Activated CD8-positive, alpha-beta memory T cell treated with anti-CD3 and anti-CD28 coated beads for 36 hours (primary cell): ENCODE measurements around the gene CCDC63. TPM values are rescaled to one million over a fixed set of nuclear protein-coding genes. Genes with fewer than 3 reads are reported as not detected.
"Not testable (repeated sequence)": the region's sequence is repeated elsewhere in the genome, so short reads cannot be mapped to it uniquely, and the experiment has no call there.

Source experiments
- CTCF ChIA-PET: fragments of 350-600 bp; sonication (Branson Sonifier 250); formaldehyde crosslinking; loops from one replicate; lab custom pipeline; 2021; ENCODE audit warnings: antibody characterized with exemption; lab: Charles Lee
- POLR2A ChIA-PET: fragments of 350-600 bp; sonication (Branson Sonifier 250); formaldehyde crosslinking; loops from one replicate; lab custom pipeline; 2021; ENCODE audit warnings: antibody characterized with exemption; lab: Charles Lee
- total RNA-seq, 2 experiments: library from RNA; stranded (reverse); gene quantifications; one replicate each; pipeline ENCODE4 v1.2.3, GENCODE V29; 2021

The CCDC63 gene
- total RNA-seq, 2 experiments from 2014 or later: not detected

DNA sequence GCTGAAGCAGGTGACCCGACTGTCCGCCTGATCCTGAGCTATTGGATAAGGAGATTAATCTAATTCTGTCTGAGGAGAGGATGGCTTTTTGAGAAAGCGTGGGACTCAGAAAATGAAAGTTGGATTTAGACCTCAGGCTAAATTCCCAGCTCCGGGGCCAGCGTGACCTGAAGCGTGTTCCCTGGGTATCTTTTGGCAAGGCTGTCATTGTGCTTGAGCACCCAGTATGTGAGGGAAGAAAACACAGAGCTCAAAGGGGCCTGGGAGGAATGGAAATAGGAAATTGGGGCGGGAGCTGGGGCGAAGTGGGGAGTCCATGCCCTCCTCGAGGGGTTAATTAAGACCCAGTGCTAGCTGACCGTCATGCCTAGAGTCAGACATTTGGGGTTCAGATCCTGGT lies 17.5 kb upstream of the CCDC63 start:
- CTCF ChIA-PET: interaction anchor here (0.5 to 1.2 kb wide), 3 partner anchors 196 to 1190 kb away, joined by 3 read pairs; no protein-coding TSS in a partner anchor
- POLR2A ChIA-PET: interaction anchor here (0.9 kb wide), 1 partner anchor 77 kb away, joined by 7 read pairs; no protein-coding TSS in a partner anchor

DNA sequence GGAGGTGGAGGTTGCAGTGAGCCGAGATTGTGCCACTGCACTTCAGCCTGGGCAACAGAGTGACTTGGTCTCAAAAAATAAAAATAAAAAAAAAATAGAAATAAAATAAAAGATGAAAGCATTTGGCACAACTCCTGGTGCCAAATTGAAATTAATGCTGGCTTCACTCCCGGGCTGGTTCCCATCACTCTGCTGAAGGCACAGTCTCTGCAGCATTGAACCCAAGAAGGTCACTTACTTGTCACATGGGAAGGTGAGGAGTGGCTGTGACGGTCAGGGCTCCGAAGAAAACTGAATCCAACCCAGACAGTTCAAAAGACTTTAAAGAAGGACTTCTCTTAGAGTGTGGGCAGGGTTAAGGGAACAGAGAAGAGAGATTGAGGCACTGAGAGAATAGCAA lies 10.5 kb upstream of the CCDC63 start:
- POLR2A ChIA-PET: no interaction called here
- CTCF ChIA-PET: no interaction called here

DNA sequence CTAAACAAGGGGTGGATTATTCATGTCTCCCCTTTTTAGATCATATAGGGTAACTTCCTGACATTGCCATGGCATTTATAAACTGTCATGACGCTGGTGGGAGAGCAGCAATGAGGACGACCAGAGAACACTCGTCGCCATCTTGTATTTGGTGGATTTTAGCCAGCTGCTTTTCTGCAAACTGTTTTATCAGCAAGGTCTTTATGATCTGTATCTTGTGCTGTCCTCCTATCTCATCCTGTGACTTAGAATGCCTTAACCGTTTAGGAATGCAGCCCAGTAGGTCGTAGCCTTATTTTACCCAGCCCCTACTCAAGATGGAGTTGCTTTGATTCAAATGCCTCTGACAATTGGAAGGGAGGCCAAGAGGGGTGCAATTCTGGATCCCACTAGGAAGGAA lies 5.8 kb upstream of the CCDC63 start:
- CTCF ChIA-PET: no interaction called here
- POLR2A ChIA-PET: no interaction called here

- ChIA-PET CTCF (interaction anchor here (0.6 kb wide), 1 partner anchor 130 kb away, joined by 6 read pairs; no protein-coding TSS in a partner anchor), POLR2A (no interaction called here)
Observed at GRCh38 chr12:110844131-110844530, 2.7 kb upstream of the CCDC63 start.

DNA sequence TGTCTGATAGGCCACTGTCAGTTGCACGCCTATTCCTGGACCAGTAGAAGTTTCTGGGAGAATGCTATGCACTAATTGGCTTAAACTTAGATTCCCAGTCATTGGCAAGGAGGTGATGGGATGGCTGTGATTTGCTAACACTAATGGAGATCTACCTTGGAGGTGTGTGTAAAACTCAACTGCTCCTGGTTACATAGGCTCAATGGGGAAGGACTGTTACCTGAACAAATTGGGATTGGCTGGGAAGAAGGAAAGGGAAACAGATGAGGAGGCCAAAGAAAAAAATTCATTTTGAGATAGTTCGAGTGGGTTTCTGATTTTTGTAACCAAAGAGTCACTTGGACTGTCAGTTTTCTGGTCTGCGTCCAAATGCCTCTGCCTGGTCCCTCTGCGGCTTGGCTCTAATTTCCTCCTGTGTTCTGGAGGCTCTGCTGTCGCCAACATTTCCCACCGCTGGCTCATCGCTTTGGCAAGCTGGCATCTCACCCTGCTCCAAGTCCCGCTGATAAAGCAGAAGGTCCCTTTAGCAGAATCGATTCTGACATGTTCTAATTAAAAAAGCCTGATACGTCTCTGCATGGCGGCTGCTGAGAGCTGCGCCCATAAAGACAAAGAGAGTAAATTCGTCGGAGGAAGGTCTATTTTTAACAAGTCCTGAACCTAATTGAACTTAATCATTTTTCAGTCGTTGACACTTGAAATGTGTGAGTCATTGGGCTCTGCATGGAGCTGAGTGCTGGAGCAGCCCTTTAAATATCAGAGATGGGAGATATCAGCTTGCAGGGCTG lies 2.0 kb upstream of the CCDC63 start:
- POLR2A ChIA-PET: no interaction called here
- CTCF ChIA-PET: interaction anchor here (0.6 kb wide), 1 partner anchor 130 kb away, joined by 6 read pairs; no protein-coding TSS in a partner anchor

DNA sequence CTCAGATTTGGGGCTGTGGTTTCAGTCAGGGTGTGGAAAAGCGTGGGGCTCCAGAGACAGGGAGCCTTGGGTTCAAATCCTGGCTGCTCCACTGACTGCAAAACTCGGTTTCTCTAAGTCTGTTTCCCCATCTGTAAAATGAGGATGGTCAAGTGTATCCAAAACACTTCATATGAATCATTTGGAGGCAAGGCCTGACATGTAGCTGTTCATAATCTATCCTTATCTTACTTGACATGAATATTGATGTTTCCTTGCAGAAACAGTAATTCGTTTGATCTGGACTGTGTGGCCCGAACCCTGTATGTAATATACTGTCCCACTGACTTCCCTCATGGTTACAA lies 1.5 kb upstream of the CCDC63 start:
- POLR2A ChIA-PET: no interaction called here
- CTCF ChIA-PET: no interaction called here

GRCh38 chr12:110848314-110848923 lies 1.6 kb downstream of the CCDC63 start:
- POLR2A ChIA-PET: no interaction called here
- CTCF ChIA-PET: no interaction called here

- ChIA-PET POLR2A (no interaction called here), CTCF (no interaction called here)
Observed at GRCh38 chr12:110849221-110849620, 2.4 kb downstream of the CCDC63 start.

GRCh38 chr12:110849748-110850403 lies 3.1 kb downstream of the CCDC63 start:
- ChIA-PET CTCF (no interaction called here), POLR2A (no interaction called here)

GRCh38 chr12:110850762-110851161 lies 4.0 kb downstream of the CCDC63 start:
- ChIA-PET CTCF (no interaction called here), POLR2A (no interaction called here)

GRCh38 chr12:110853836-110854235 lies 7.0 kb downstream of the CCDC63 start:
- POLR2A ChIA-PET: no interaction called here
- CTCF ChIA-PET: no interaction called here

DNA sequence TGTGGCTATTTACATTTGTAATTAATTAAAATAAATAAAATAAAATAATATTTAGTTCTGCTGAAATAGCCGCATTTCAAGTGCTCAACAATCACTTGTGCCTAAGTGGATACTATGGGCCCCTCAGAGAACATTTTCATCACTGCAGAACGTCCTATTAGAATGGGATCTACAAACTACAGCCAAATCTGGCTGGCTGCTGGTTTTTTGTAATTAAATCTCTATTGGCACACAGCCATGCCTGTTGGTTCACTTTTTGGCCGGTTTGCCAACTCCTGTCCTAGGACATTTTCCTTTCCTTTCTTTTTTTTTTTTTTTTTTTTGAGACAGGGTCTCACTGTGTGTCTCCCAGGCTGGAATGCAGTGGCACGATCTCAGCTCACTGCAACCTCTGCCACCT lies 9.8 kb downstream of the CCDC63 start:
- CTCF ChIA-PET: no interaction called here
- POLR2A ChIA-PET: no interaction called here

GRCh38 chr12:110857528-110857927 lies 10.7 kb downstream of the CCDC63 start:
- ChIA-PET POLR2A (no interaction called here), CTCF (interaction anchor here (0.6 kb wide), 1 partner anchor 1175 kb away, joined by 4 read pairs; no protein-coding TSS in a partner anchor)

DNA sequence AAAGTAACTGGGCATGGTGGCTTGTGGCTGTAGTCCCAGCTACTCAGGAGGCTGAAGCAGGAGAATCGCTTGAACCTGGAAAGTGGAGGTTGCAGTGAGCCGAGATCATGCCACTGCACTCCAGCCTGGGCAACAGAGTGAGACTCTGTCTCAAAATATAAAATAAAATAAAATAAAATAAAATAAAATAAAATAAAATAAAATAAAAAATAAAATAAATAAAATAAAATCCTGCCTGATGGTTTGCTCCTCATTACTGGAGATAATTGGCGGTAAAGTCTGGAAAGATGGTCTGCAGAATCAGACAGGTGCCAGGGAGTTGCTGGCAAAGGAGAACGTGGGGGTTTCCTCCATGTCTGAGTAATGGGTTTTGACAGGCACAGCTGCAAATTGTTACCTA lies 11.2 kb downstream of the CCDC63 start:
- POLR2A ChIA-PET: not testable (repeated sequence)

DNA sequence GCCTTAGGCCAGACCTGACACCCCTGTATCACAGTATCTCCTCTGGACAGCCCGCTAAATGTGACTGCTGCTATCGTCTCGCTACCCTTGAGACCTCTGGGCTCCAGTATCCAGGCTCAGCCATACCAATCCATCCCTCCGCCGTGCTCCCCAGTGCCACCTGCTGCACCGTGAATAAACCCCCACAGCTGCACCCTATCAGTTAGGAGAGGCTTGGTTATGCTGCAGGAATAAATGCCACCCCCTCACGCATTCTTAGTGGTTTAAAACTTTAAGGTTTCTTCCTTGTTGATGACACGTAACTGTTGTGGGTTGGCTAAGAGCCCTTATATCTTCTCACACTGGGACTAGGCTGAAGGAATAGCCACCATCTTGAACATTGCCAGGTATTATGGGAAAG lies 12.1 kb downstream of the CCDC63 start:
- ChIA-PET CTCF (interaction anchor here (0.6 kb wide), 1 partner anchor 248 kb away, joined by 4 read pairs; no protein-coding TSS in a partner anchor), POLR2A (no interaction called here)

More for the DNA sequence above, 11.2 kb downstream of the CCDC63 start:
- CTCF ChIA-PET: not testable (repeated sequence)

DNA sequence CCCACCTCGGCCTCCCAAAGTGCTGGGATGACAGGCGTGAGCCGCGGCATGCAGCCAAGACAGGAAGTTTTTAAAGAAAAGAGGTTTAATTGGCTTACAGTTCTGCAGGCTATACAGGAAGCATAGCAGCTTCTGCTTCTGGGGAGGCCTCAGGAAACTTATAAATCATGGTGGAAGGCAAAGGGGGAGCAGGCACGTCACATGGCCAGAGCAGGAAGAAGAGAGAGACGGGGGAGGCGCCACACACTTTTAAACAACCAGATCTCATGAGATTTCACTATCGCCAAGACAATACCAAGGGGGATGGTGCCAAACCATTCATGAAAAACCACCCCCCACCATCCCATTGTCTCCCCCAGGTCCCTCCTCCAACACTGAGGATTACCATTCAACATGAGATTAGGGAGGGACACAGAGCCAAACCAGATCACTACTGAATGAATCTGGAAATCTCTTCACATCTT lies 14.1 kb downstream of the CCDC63 start:
- POLR2A ChIA-PET: no interaction called here
- CTCF ChIA-PET: no interaction called here

- ChIA-PET POLR2A (no interaction called here), CTCF (no interaction called here)
Observed at GRCh38 chr12:110861729-110862128, 14.9 kb downstream of the CCDC63 start.

DNA sequence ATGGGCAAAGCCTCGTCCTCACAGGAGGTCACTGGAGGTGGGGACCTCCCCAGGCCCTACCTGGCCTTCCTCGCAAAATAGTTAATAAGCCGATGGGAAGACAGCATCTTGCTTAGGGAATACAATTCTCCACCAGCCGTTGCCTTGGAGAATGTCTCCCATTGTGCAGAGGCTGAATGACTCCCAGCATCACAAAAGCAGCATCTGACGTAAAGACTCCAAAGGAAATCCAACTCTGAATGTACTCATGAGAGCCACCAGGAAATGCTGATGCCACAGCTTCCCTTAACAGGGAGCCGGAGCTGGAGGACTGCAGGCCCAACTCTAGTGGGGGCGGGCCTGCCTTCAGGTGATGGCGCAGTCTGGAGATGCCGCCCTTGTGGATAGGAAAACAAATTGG lies 15.5 kb downstream of the CCDC63 start:
- POLR2A ChIA-PET: no interaction called here

GRCh38 chr12:110863161-110863560 lies 16.4 kb downstream of the CCDC63 start:
- POLR2A ChIA-PET: no interaction called here
- CTCF ChIA-PET: no interaction called here

More for the DNA sequence above, 15.5 kb downstream of the CCDC63 start:
- CTCF ChIA-PET: no interaction called here

DNA sequence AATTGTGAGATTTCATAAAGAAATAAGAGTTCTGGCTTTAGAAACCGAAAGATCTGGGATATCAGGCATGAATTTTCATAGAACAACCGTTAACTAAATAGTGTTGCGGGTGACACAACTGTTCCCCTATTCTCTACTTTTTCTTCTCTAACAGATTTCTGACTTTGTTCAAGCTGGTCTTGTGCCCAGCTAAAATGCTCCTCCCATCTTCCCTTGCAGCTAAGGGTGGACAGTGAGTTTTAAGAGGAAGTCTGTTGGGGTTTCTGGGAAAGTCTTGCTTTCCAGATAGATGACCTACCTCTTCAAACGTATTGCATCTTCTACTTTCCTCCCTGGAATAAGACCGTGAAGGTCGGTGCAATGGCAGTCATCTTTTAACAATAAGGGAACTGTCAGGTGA lies 18.7 kb downstream of the CCDC63 start:
- ChIA-PET CTCF (no interaction called here), POLR2A (no interaction called here)
